ENCODE results near the gene ITGAL. TPM values are rescaled to one million over a fixed set of nuclear protein-coding genes. Genes with fewer than 3 reads are reported as not detected.

Gene ITGAL
- total and polyA plus RNA-seq, 2 of the 13 experiments (the other 11 are each of a cell fraction or from before 2014, with no cell fraction given), result 0.86 to 1.2 TPM

GRCh38 chr16:30557957-30558788 lies 85.6 kb downstream of the ITGAL start, which contains the start of gene ZNF764 (continued):
- no peak for TF ChIP-seq PRDM4 (CRISPR knock-in tag; IDR thresholded peaks at IDR 0.05; ENCODE audit: borderline replicate concordance)
- TF ChIP-seq ZNF691 (CRISPR knock-in tag; IDR thresholded peaks at IDR 0.05; ENCODE audit: borderline replicate concordance, low read depth), result peak; percentile 62; the same call in 1 of the 2 replicates
- peak; percentile 90; the same call in 1 of the 2 replicates for TF ChIP-seq HNRNPL (IDR thresholded peaks at IDR 0.05; ENCODE audit: low read depth, low read length)
- TF ChIP-seq HIVEP1 (CRISPR knock-in tag; IDR thresholded peaks at IDR 0.05), result peak; percentile 82
- TF ChIP-seq TEAD2 (CRISPR knock-in tag; IDR thresholded peaks at IDR 0.05), result no peak
- TF ChIP-seq HNRNPLL (IDR thresholded peaks at IDR 0.05; ENCODE audit: low read depth, low read length, poor library complexity, severe bottlenecking), result peak; percentile 94
- TF ChIP-seq ZNF124 (CRISPR knock-in tag; IDR thresholded peaks at IDR 0.05), result peak; percentile 76
- TF ChIP-seq PREB (CRISPR knock-in tag; IDR thresholded peaks at IDR 0.05), result 0 out of 2 replicates have a peak, but pooled peaks have one; percentile 45
- TF ChIP-seq MEIS2 (CRISPR knock-in tag; IDR thresholded peaks at IDR 0.05), result no peak; the same call in 1 of the 2 replicates
- peak; percentile 99 for TF ChIP-seq DRAP1 (CRISPR knock-in tag; IDR thresholded peaks at IDR 0.05)
- TF ChIP-seq TBX2 (CRISPR knock-in tag; IDR thresholded peaks at IDR 0.05; ENCODE audit: borderline replicate concordance), result peak; percentile 53; the same call in 1 of the 2 replicates
- peak; percentile 14; the same call in 1 of the 2 replicates for TF ChIP-seq CEBPG (CRISPR knock-in tag; IDR thresholded peaks at IDR 0.05)
- no peak for TF ChIP-seq THYN1 (CRISPR knock-in tag; IDR thresholded peaks at IDR 0.05; ENCODE audit: borderline replicate concordance, low read depth)
- TF ChIP-seq ZNF432 (CRISPR knock-in tag; IDR thresholded peaks at IDR 0.05; ENCODE audit: borderline replicate concordance), result no peak
- TF ChIP-seq SNAI1 (CRISPR knock-in tag; IDR thresholded peaks at IDR 0.05; ENCODE audit: borderline replicate concordance), result peak; percentile 99
- no peak for TF ChIP-seq RAD51 (IDR thresholded peaks at IDR 0.05; ENCODE audit: borderline replicate concordance)
- TF ChIP-seq ZNF280D (CRISPR knock-in tag; IDR thresholded peaks at IDR 0.05), result peak; percentile 87
- TF ChIP-seq ZNF790 (CRISPR knock-in tag; IDR thresholded peaks at IDR 0.05; ENCODE audit: borderline replicate concordance), result peak; percentile 49; the same call in 1 of the 2 replicates
- TF ChIP-seq ZNF484 (CRISPR knock-in tag; IDR thresholded peaks at IDR 0.05; ENCODE audit: borderline replicate concordance, low read depth), result peak; percentile 52; the same call in 1 of the 2 replicates
- TF ChIP-seq HDAC6 (IDR thresholded peaks at IDR 0.05; ENCODE audit: low read depth, low read length), result no peak
